Stomach (tissue), 4 donors: ENCODE results near the gene DRD4.

Experiments used
- CTCF ChIP-seq, 7 experiments: fragments of 450-650 bp in 4 of 7; fragments of 200-600 bp in 3 of 7; sonication (generic) in 3 of 7; IDR thresholded peaks; one replicate each; pipeline ENCODE4 v1.5.1; 2016 to 2019; ENCODE audit warnings: antibody characterized with exemption in 7 of 7, control low read depth in 2 of 7, mild to moderate bottlenecking in 1 of 7
- EP300 ChIP-seq: sonication (generic); formaldehyde crosslinking; IDR thresholded peaks from one replicate; pipeline ENCODE4 v1.6.1; 2017; ENCODE audit warnings: antibody characterized with exemption
- POLR2AphosphoS5 ChIP-seq, 3 donors: sonication (generic); formaldehyde crosslinking; IDR thresholded peaks; one replicate each; pipeline ENCODE4 v1.6.1; 2016; ENCODE audit warnings: antibody characterized with exemption in 3 of 3

- TF ChIP-seq POLR2AphosphoS5 (IDR thresholded peaks at IDR 0.05) = no peak
- no peak for TF ChIP-seq CTCF (IDR thresholded peaks at IDR 0.05)
- TF ChIP-seq EP300 = no peak
Measured at GRCh38 chr11:605286-606129, 31.6 kb upstream of the DRD4 start.
